GM18867 (cell line): ENCODE results near the gene AIPL1.

ENCODE experiments used
- ATAC-seq: cut with Tn5 transposase; IDR thresholded peaks from one replicate; pipeline ENCODE4 v1.9.1; 2021; ENCODE audit warnings: mild to moderate bottlenecking, moderate library complexity; ENCODE audit not compliant: unreplicated experiment

The AIPL1 gene

DNA sequence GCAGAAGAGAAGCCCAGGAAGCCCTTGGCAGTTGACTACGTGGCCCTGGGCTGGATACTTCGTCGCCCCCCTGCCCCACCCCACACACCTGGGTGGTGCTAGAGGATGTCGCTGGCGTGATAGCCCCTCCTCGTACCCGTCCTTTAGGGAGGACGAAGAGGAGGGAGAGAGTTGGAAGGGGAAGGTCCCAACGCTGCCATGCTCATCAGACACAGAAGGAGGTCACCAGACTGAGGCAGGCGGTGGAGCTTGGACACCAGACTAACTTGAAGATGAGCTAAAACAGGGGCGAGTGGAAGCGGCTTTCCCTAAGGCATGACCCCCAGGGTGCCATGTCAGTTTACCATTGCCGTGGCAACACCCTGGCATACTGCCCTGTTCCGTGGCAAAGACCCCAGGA is 11.0 kb downstream of the AIPL1 start:
- no peak for ATAC-seq

GRCh38 chr17:6422654-6423241 is 12.2 kb downstream of the AIPL1 start:
- no peak for ATAC-seq

DNA sequence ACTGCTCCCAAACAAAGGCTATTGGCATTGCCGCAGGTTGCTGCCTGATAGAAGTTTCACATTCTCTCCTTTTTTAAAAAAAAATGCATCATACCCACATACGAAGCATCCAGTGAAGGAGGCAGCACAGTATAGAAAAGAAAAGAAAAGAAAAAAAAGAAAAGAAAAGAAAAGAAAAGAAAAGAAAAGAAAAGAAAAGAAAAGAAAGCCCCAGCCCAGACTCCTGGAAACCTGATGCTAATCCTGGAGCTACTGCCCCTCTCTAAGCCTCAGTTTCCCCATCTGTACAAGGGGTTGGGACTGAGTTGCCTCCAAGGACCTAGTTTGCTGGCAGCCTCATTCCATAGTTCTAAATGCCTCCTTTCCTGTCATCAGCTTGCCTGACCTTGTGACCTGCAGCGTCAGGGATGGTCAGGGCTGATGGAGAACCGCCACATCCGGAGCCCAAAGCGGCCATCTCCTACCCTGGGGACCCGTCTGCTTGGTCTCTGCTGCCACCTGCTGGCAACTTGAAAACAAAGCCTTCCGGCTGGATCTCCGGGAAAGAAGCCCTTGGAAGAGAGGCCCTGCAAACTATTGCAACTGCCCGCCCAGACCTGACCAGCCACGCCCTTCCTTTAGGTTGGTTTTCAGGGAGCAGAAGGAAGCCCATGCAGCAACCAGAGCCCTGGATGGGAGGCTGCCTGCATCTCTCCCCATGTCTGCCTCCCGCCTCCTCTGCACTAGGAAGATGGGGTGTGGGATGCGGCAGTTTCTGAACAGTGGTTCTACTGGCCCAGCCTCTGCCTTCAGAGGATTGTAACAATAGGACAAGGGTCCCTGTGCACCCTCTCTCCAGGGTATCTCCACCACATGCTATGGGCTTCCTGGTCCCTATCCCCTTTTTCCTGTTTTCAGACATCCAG is 13.0 kb downstream of the AIPL1 start:
- no peak for ATAC-seq

DNA sequence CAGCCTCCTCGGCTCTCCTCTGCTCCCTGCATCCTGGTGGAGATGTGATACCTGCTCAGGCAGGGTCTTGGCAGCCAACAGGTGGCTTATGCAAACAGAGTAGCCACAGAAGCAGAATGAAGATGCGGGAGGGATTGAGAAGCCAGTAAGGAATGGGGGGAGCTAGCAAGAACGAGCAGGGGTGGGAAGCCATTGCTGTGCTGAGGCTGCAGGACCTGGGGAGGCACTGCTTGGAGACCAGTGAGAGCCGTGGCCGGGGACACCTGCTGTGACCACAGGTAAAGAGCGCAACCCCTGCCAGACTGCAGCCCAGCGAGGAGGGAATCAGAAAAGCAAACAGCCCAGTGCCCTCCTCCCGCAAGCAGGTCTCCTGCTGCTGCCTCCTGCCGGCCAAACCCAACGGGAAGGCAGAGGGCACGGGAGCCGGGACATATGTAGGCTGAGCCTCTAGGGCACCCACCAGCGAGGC is 14.7 kb downstream of the AIPL1 start:
- ATAC-seq: no peak

GRCh38 chr17:6415616-6416015 is 19.3 kb downstream of the AIPL1 start:
- ATAC-seq: no peak

DNA sequence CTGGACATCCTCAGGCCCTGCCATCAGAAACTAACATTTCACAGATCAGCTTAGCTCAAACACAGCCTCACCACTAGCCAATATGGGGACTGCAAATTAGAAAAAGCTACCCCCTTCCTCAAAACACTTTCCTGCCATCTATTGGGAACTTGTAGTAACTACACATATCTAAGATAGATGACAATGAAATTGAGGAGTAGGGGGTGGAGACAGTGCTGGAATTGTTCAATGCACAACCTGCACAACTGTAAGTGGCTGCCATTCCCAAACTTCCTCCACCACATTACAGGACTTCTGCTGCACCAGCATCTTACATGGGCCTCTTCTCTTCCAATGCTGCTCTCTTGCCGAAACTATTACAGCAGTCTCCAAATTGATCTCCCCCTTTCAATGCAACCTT is 21.9 kb downstream of the AIPL1 start:
- no peak for ATAC-seq

DNA sequence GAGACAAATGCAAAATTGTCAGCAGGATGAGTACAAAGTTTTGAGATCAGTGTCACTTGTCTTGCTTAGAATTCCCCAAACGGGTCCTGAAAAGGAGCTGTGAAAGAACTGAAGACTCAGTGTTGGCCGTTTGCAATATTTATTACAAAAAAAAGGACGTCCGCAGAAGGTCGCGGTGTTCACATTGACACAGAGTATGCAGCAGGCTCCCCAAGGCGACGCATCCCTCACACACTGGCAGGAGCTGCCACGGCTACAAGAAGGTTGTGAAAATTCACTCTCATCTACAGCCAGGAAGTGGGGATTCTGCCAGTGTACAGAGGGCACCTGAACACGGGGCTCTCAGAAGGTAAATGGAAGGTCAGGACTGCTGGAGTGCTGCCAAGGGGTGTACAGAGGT is 26.2 kb downstream of the AIPL1 start:
- ATAC-seq: no peak

DNA sequence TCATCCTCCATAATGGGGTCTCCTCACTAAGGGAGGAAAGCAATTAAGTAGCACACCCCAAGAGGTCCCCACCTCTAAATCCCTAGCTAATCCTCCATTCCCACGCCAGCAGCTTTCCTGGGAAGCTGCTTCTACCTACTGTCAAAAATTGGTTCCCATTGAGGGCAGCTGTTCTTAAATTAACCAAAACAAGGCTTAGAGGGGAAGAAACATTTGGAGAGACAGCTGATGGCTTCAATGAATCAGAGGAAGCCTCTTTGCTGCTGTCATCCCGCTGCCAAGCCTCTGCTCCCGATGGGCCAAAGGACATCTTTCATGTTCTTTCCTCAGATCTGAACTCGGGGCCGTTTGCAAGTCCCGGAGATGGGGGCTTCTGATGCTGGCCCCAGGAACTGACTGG is 26.6 kb downstream of the AIPL1 start:
- ATAC-seq: no peak

GRCh38 chr17:6402258-6402657 is 32.7 kb downstream of the AIPL1 start:
- ATAC-seq: no peak

DNA sequence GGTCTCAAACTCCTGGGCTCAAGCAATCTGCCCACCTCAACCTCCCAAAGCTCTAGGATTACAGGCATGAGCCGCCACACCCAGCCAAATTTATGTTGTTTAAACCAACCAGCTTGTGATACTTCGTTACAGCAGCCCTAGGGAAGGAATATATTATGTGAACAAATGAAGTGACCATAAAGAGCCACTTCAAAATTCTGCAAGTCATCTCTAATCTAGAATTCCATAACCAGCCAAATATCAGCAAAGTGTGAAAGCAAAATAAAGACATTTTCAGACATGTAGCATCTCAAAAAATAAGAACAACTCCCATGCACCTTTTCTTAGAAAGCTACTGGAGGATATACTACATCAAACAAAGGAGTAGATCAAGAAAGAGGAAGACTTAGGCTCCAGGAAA is 36.0 kb downstream of the AIPL1 start:
- no peak for ATAC-seq

DNA sequence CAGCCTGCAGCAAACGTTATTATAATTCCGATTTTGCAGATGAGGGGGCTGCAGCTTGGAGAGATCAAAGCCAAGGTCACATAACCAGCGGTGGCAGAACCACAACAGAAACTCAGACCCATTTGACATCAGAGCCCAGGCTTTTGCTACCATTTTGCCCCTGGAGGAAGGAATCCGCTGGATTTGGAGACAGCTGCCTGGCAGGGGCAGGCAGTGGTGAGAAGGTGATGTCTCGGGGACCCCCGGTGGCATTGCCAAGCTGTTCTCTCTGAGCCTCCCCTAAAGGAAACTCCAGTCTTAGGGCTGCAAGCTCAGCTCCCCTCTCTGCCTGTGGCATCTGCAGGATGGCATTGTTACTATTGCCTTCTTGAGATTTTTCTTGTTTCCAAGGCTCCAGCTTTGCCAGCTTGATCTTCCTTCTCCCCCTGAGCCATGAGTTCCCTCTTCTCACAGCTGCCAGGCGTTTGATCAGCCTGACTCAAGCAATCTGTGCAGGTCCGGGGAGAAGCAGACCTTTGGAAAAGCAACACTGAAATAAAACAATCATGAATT is 40.8 kb downstream of the AIPL1 start:
- ATAC-seq: no peak

GRCh38 chr17:6393351-6393952 is 41.5 kb downstream of the AIPL1 start:
- ATAC-seq: no peak

DNA sequence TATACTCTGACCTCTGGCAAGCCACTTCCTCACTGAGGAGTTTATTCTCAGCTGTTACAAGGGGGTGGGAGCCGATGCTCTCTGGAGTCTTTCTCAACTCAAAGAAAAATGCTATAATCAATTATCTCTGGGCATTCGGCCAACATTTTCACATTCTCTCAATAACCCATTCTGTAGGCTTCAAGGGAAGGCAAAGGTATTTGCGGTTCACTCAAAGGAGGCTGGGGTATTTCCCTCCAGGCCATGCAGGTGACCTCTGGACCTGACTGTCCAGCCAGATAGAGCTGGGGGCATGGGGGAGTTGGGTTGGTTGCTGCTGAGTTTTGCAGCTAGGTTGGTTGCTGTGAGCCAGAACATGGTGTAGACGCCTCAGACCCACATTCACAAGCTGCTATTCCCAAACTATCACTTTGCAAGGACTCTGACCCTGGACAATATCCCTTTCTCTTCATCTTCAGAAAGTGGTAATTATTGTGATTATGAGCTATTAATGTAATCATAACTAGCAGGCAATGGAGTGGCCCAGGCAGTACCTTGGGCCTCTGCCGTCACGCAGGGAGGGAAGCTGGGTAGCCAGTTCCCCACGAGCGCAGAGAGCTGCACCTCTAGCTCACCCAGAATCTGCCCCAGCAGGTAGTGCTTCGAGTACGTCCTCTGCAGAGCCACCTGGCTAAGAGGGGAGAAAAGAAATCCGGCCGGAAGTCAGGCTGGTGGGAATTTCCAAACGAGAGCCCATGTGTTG is 42.1 kb downstream of the AIPL1 start:
- ATAC-seq: no peak

GRCh38 chr17:6388416-6388815 is 46.5 kb downstream of the AIPL1 start:
- no peak for ATAC-seq

DNA sequence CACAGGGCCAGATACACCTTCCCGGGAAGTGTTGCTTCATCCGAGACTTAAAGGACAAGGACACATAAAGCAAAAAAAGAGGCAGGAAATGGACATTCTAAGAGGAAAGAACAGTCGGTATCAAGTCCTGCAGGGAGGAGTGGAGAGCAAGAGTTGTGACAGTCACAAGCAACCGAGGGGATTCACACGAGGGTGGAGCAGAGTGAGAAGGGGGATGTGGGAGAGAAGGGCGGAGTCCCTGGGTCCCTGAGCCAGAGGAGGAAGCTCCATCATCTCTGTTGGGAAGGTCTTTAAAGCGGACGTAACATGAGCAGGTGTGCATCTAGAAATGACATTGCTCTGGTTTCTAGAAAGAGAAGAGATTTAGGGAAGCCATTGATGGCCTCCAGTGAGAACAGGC is 47.1 kb downstream of the AIPL1 start:
- no peak for ATAC-seq

GRCh38 chr17:6387442-6387841 is 47.5 kb downstream of the AIPL1 start:
- ATAC-seq: no peak

- no peak for ATAC-seq
Observed at GRCh38 chr17:6386041-6386630, 48.8 kb downstream of the AIPL1 start.

GRCh38 chr17:6384481-6384880 is 50.4 kb downstream of the AIPL1 start:
- no peak for ATAC-seq

GRCh38 chr17:6381526-6382465 is 53.1 kb downstream of the AIPL1 start:
- no peak for ATAC-seq
